Calu3 (cell line): ENCODE measurements around the gene MC5R. TPM values are rescaled to one million over a fixed set of nuclear protein-coding genes. Genes with fewer than 3 reads are reported as not detected.
A peak's percentile ranks its signal among the peaks of the same experiment; 100 is the strongest.

Source experiments
- Bru-seq: library from RNA; stranded (reverse); fragments of 400-500 nt; gene quantifications from one replicate; lab custom pipeline; 2021; lab: Mats Ljungman, UMichigan
- BruChase-seq, 2 experiments: library from RNA; stranded (reverse); fragments of 400-500 nt; gene quantifications; one replicate each; lab custom pipeline; 2021; lab: Mats Ljungman, UMichigan
- BruUV-seq: library from RNA; stranded (reverse); fragments of 400-500 nt; replicated peaks from 2 replicates; lab custom pipeline; 2021; lab: Mats Ljungman, UMichigan
- CTCF ChIA-PET: fragments of 300-600 bp; sonication (Branson Sonifier 250); formaldehyde crosslinking; loops from one replicate; lab custom pipeline; 2022; ENCODE audit warnings: antibody characterized with exemption; lab: Charles Lee
- DNase-seq: peaks from one replicate; pipeline ENCODE4 v3.0.0; 2022
- H3K27ac Mint-ChIP-seq: one replicate; pipeline ENCODE4 v1.8.0; 2022; ENCODE audit warnings: mixed read lengths; ENCODE audit not compliant: unreplicated experiment
- H3K27me3 Mint-ChIP-seq: one replicate; pipeline ENCODE4 v1.8.0; 2022; ENCODE audit warnings: mixed read lengths; ENCODE audit not compliant: unreplicated experiment
- H3K36me3 Mint-ChIP-seq: one replicate; pipeline ENCODE4 v1.8.0; 2022; ENCODE audit warnings: mild to moderate bottlenecking, moderate library complexity, mixed read lengths; ENCODE audit not compliant: insufficient read depth, unreplicated experiment
- H3K4me1 Mint-ChIP-seq: one replicate; pipeline ENCODE4 v1.8.0; 2022; ENCODE audit warnings: mild to moderate bottlenecking, low read depth, mixed read lengths; ENCODE audit not compliant: unreplicated experiment
- H3K4me3 Mint-ChIP-seq: one replicate; pipeline ENCODE4 v1.8.0; 2022; ENCODE audit warnings: mild to moderate bottlenecking, low read depth, moderate library complexity, mixed read lengths; ENCODE audit not compliant: unreplicated experiment
- H3K9me3 Mint-ChIP-seq: one replicate; pipeline ENCODE4 v1.8.0; 2022; ENCODE audit warnings: low read depth, mixed read lengths; ENCODE audit not compliant: unreplicated experiment
- intact Hi-C: fragments of 100-400 bp; cut with micrococcal nuclease; formaldehyde crosslinking; loops from one replicate; pipeline ENCODE4 v1.10.0; 2022; ENCODE audit not compliant: unreplicated experiment
- long read RNA-seq: library from polyadenylated mRNA; stranded (forward); transcript quantifications from one replicate; pipeline ENCODE4 v2.0.0, GENCODE V29; 2022
- total RNA-seq: library from RNA; stranded (reverse); gene quantifications from 2 replicates; pipeline ENCODE4 v1.2.3, GENCODE V29; 2022
- TF ChIP-seq, protein P1 (sequence below): fragments of 200-600 bp; IDR thresholded peaks from one replicate; pipeline ENCODE4 v1.8.0; 2022; ENCODE audit warnings: antibody characterized with exemption; ENCODE audit not compliant: unreplicated experiment

The MC5R gene
- total RNA-seq (not detected in 2 replicates), Bru-seq, nascent RNA (not detected), BruChase-seq, experiment 1, labeled RNA remaining after a 6-hour chase (not detected), BruChase-seq, experiment 2, labeled RNA remaining after a 2-hour chase (not detected)
- long read RNA-seq, result 0 reads

DNA sequence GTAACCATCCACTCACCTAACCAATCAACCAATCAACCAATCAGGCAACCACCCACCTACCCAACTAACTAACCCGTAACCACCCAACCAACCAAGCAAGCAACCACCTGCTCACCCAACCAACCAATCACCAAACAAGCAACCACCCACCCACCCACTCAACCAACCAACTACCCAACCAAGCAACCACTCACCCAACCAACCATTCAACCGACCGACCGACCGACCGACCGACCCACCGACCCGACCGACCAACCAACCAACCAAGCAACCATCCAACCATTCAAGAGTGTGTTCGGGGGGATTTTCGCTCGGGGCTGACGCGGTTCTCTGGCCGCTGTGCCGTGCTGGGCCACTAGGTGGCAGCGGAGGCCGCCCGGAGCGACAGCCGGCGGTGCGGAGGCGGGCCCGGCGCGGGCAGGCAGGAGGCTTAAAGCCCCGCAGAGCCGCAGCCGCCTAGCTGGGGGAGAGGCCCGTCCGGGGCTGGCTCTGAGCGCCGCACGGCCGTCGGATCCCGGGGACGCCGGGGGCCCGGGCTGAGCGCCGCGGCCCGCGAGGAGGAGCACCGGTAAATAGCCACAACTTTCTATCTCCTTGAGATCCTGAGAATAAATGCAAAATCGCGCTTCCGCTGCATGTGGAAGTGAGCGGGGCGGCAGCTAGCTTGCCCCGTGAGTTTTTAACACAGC is at the start of gene MC5R:
Gene MC5R (plus strand): TSS at position 443 of the 689 bp plus-strand sequence. CDS start 1,617 bp downstream, outside the sequence.
- no TSS peak for BruUV-seq
- DNase-seq, result peak; percentile 81
- Mint-ChIP-seq H3K36me3 (peaks cover 4% of the 10 kb centered on the region), H3K27me3 (peaks cover 76% of the 10 kb centered on the region), H3K27ac (no peak within 1 kb of the TSS), H3K4me3 (peak within 1 kb of the TSS; percentile 50), H3K9me3 (no peaks in the 10 kb centered on the region), H3K4me1 (no peaks in the 10 kb centered on the region)
- CTCF ChIA-PET, result interaction anchor here (0.8 kb wide), 1 partner anchor 263 kb away, joined by 3 read pairs; no protein-coding TSS in a partner anchor
- TF ChIP-seq, protein P1, sequence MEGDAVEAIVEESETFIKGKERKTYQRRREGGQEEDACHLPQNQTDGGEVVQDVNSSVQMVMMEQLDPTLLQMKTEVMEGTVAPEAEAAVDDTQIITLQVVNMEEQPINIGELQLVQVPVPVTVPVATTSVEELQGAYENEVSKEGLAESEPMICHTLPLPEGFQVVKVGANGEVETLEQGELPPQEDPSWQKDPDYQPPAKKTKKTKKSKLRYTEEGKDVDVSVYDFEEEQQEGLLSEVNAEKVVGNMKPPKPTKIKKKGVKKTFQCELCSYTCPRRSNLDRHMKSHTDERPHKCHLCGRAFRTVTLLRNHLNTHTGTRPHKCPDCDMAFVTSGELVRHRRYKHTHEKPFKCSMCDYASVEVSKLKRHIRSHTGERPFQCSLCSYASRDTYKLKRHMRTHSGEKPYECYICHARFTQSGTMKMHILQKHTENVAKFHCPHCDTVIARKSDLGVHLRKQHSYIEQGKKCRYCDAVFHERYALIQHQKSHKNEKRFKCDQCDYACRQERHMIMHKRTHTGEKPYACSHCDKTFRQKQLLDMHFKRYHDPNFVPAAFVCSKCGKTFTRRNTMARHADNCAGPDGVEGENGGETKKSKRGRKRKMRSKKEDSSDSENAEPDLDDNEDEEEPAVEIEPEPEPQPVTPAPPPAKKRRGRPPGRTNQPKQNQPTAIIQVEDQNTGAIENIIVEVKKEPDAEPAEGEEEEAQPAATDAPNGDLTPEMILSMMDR, result peak; percentile 87
- intact Hi-C loops, result loop anchor here (2.0 to 10.0 kb wide), 2 partner anchors 71 to 261 kb away; no protein-coding TSS in a partner anchor

DNA sequence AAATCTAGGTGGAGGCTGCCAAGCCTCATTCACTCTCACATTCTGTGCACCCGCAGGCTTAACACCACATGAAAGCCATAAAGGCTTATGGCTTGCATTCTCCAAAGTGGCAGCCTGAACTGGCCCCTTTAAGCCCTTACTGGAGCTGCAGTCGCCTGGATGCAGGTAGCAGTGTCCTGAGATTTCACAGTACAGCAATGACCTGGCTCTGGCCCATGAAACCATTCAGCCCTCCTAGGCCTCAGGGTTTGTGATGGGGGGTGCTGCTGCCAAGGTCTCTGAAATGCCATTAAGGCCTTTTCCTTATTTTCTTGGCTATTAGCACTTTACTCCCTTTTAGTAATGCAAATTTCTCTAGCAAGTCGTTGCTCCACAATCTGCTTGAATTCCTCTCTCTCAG is 48.9 kb upstream of the MC5R start:
- TF ChIP-seq, protein P1, result no peak
- BruUV-seq, result no TSS peak
- no peaks in the 10 kb centered on the region for H3K36me3 Mint-ChIP-seq
- CTCF ChIA-PET, result no interaction called here
- H3K27ac Mint-ChIP-seq, result no peak overlapping the region
- no peaks in the 10 kb centered on the region for H3K9me3 Mint-ChIP-seq
- H3K4me1 Mint-ChIP-seq, result no peaks in the 10 kb centered on the region
- no peak overlapping the region for H3K4me3 Mint-ChIP-seq
- intact Hi-C loops, result no loop called here
- H3K27me3 Mint-ChIP-seq, result peaks cover 5% of the 10 kb centered on the region
- DNase-seq, result no peak

DNA sequence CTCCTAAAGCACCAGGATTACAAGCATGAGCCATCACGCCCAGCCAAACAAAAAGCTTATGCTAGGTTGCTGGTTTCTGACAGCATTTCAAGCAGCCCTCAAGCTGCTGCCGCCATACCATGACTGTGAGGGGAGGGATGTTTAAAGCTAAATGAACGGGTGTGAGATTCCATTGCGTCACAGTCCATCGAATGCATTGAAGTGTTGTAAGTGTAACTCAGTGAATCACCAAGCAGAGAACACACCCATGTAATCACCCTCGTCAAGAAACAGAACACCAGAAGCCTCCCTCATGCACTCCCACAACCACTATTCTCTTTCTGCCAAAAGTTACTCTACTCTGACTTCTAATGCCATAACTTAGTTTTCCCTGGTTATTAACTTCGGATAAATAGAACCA is 32.8 kb upstream of the MC5R start:
- BruUV-seq, result no TSS peak
- no peak for DNase-seq
- CTCF ChIA-PET, result no interaction called here

DNA sequence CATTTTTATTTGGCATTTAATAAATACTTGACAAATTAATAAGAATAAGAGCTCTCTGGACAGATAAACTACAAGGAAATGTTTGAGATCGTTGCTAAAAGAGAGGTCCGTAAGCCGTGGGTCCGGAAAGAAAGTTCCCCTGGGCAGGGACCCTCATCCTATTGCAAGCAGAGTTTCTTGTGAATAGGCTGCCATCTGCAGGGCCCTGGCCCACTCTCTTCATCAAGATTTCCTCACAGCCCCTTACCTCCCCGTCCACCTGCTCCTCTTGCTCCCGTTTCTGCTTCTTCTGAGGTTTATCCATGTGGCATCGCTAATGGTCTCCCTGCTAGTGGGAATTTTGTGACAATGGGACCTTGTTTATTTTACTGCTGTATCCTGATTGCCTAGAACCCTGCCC is 30.1 kb upstream of the MC5R start:
- H3K27ac Mint-ChIP-seq, result no peak overlapping the region
- peaks cover 21% of the 10 kb centered on the region for H3K4me1 Mint-ChIP-seq
- no peak overlapping the region for H3K4me3 Mint-ChIP-seq
- H3K9me3 Mint-ChIP-seq, result no peaks in the 10 kb centered on the region
- CTCF ChIA-PET, result no interaction called here
- intact Hi-C loops, result no loop called here
- H3K27me3 Mint-ChIP-seq, result no peaks in the 10 kb centered on the region
- BruUV-seq, result no TSS peak
- TF ChIP-seq, protein P1, result no peak
- DNase-seq, result no peak
- no peaks in the 10 kb centered on the region for H3K36me3 Mint-ChIP-seq

More for the DNA sequence above, 32.8 kb upstream of the MC5R start:
- Mint-ChIP-seq H3K4me3 (no peak overlapping the region), H3K36me3 (no peaks in the 10 kb centered on the region), H3K4me1 (no peaks in the 10 kb centered on the region), H3K27me3 (no peaks in the 10 kb centered on the region), H3K27ac (no peak overlapping the region), H3K9me3 (no peaks in the 10 kb centered on the region)
- intact Hi-C loops, result no loop called here
- TF ChIP-seq, protein P1, result no peak
